B cell (primary cell): Measurements from ENCODE around the gene DGCR8. TPM values are rescaled to one million over a fixed set of nuclear protein-coding genes. Genes with fewer than 3 reads are reported as not detected.
A peak's percentile ranks its signal among the peaks of the same experiment; 100 is the strongest.

Experiments used
- ATAC-seq: fragments of 200-7000 bp; cut with Tn5 transposase; one replicate; pipeline ENCODE4 v1.10.0; 2021; ENCODE audit warnings: low read depth, mild to moderate bottlenecking, moderate number of reproducible peaks, moderate library complexity
- CTCF ChIA-PET: fragments of 350-600 bp; sonication (Branson Sonifier 250); formaldehyde crosslinking; loops from one replicate; lab custom pipeline; 2021; ENCODE audit warnings: antibody characterized with exemption, inconsistent platforms; lab: Charles Lee
- POLR2A ChIA-PET: fragments of 350-600 bp; sonication (Branson Sonifier 250); formaldehyde crosslinking; loops from one replicate; lab custom pipeline; 2021; ENCODE audit warnings: antibody characterized with exemption; lab: Charles Lee
- DNase-seq: peaks from one replicate; pipeline ENCODE4 v3.0.0; 2013
- H2AFZ ChIP-seq: 2 replicates; pipeline ENCODE4 v1.6.1; 2012; ENCODE audit warnings: mild to moderate bottlenecking, low read depth, low read length; ENCODE audit not compliant: insufficient read depth, poor library complexity, severe bottlenecking
- H3K27ac ChIP-seq, 2 donors: 1 replicate in 1 of 2; 2 replicates in 1 of 2; pipeline ENCODE4 v1.5.1; 2012 to 2013; ENCODE audit warnings: low read length in 2 of 2, mild to moderate bottlenecking in 2 of 2, moderate library complexity in 1 of 2
- H3K27me3 ChIP-seq, 4 experiments: fragments of 200-600 bp in 1 of 4; sonication (generic) in 1 of 4; replicated peaks in 1 of 4; 1 replicate in 2 of 4; 2 replicates in 2 of 4; pipeline versions ENCODE4 v1.6.1 to v1.7.0; 2013 to 2016; ENCODE audit warnings: low read length in 3 of 4, mild to moderate bottlenecking in 2 of 4, mixed read lengths in 1 of 4, moderate library complexity in 1 of 4; ENCODE audit not compliant: insufficient read depth in 4 of 4, control insufficient read depth in 3 of 4; ENCODE audit errors: control extremely low read depth in 1 of 4
- H3K36me3 ChIP-seq, 2 experiments: replicated peaks in 1 of 2; 1 replicate in 1 of 2; 2 replicates in 1 of 2; pipeline versions ENCODE4 v1.6.1 to v1.7.1; 2013; ENCODE audit warnings: low read length in 1 of 2; ENCODE audit not compliant: insufficient read depth in 2 of 2, control insufficient read depth in 1 of 2; ENCODE audit errors: control extremely low read depth in 1 of 2, extremely low read depth in 1 of 2
- H3K4me1 ChIP-seq, 2 donors: fragments of 200-600 bp in 1 of 2; sonication (generic) in 1 of 2; 1 replicate in 1 of 2; 2 replicates in 1 of 2; pipeline versions ENCODE4 v1.5.1 to v1.6.1; 2013 to 2017; ENCODE audit warnings: low read length in 2 of 2; ENCODE audit not compliant: control insufficient read depth in 2 of 2, insufficient read depth in 2 of 2
- H3K4me2 ChIP-seq: replicated peaks from 2 replicates; pipeline ENCODE3; 2012; ENCODE audit warnings: mild to moderate bottlenecking, low read depth, low read length; ENCODE audit not compliant: poor library complexity, severe bottlenecking
- H3K4me3 ChIP-seq, 5 experiments: fragments of 200-600 bp in 1 of 5; sonication (generic) in 1 of 5; 1 replicate in 3 of 5; 2 replicates in 2 of 5; pipeline versions ENCODE4 v1.5.1 to v1.7.0; 2011 to 2016; ENCODE audit warnings: low read length in 4 of 5, mild to moderate bottlenecking in 4 of 5, low read depth in 2 of 5, control low read depth in 1 of 5, moderate library complexity in 1 of 5; ENCODE audit not compliant: insufficient read depth in 1 of 5; ENCODE audit errors: control extremely low read depth in 1 of 5, extremely low read depth in 1 of 5
- H3K79me2 ChIP-seq: fragments of 200-600 bp; sonication (generic); one replicate; pipeline ENCODE4 v1.6.0; 2016; ENCODE audit warnings: low read length; ENCODE audit not compliant: control insufficient read depth, insufficient read depth
- H3K9ac ChIP-seq: fragments of 200-600 bp; sonication (generic); 2 replicates; pipeline ENCODE4 v1.6.1; 2017; ENCODE audit warnings: mild to moderate bottlenecking, low read length, moderate library complexity
- H3K9me3 ChIP-seq, 3 donors: one replicate each; pipeline versions ENCODE4 v1.6.1 to v1.7.1; 2013; ENCODE audit warnings: low read length in 2 of 3; ENCODE audit not compliant: control insufficient read depth in 2 of 3, insufficient read depth in 1 of 3; ENCODE audit errors: control extremely low read depth in 1 of 3
- H4K20me1 ChIP-seq: 2 replicates; pipeline ENCODE4 v1.6.0; 2012; ENCODE audit warnings: mild to moderate bottlenecking, low read length; ENCODE audit not compliant: insufficient read depth, control insufficient read depth, poor library complexity, severe bottlenecking
- H3K27ac Mint-ChIP-seq: one replicate; pipeline ENCODE4 v1.8.0; 2021; ENCODE audit warnings: mixed read lengths
- H3K27me3 Mint-ChIP-seq: one replicate; pipeline ENCODE4 v1.8.0; 2021; ENCODE audit warnings: mixed read lengths
- H3K4me1 Mint-ChIP-seq: one replicate; pipeline ENCODE4 v1.8.0; 2021; ENCODE audit warnings: mixed read lengths
- H3K4me3 Mint-ChIP-seq: one replicate; pipeline ENCODE4 v1.8.0; 2021; ENCODE audit warnings: mixed read lengths
- H3K9me3 Mint-ChIP-seq: one replicate; pipeline ENCODE4 v1.8.0; 2022; ENCODE audit warnings: mixed read lengths; ENCODE audit not compliant: insufficient read depth
- CTCF ChIP-seq: fragments of 200-600 bp; IDR thresholded peaks from one replicate; pipeline ENCODE4 v1.8.0; 2022; ENCODE audit warnings: antibody characterized with exemption, mild to moderate bottlenecking
- EZH2 ChIP-seq: IDR thresholded peaks from 2 replicates; pipeline ENCODE4 v1.6.1; 2012; ENCODE audit warnings: borderline replicate concordance, low read depth, mild to moderate bottlenecking, moderate library complexity, low read length; ENCODE audit not compliant: insufficient read depth, poor library complexity, severe bottlenecking
- WGBS: methylation state at CpG from one replicate; pipeline ENCODE4 v1.1.5; 2013; ENCODE audit warnings: missing lambda C conversion rate; ENCODE audit not compliant: insufficient coverage; 5-methylcytosine and 5-hydroxymethylcytosine counted together
- intact Hi-C: fragments of 100-400 bp; cut with micrococcal nuclease; formaldehyde crosslinking; loops from one replicate; pipeline ENCODE4 v1.10.0; 2022
- polyA plus RNA-seq: library from polyadenylated mRNA; depleted of rRNA; stranded (reverse); fragments of >200 nt; gene quantifications from 2 replicates; pipeline ENCODE4 v1.2.3, GENCODE V29; 2012
- total RNA-seq, 2 donors: library from RNA; stranded (reverse); fragments of 120-200 nt in 1 of 2; gene quantifications; 1 replicate in 1 of 2; 2 replicates in 1 of 2; pipeline versions ENCODE4 v1.2.3 to v1.2.4, GENCODE V29; 2013 to 2022

DGCR8 gene
- total and polyA plus RNA-seq, 2 donors (not counting 1 experiment from before 2014, with no cell fraction given): 19.6 to 43.2 TPM

- CTCF ChIA-PET: interaction anchor here (0.7 to 2.1 kb wide), 3 partner anchors 10 to 160 kb away, joined by 3 to 10 read pairs (median 5); no protein-coding TSS in a partner anchor
- H3K4me1 ChIP-seq: peaks cover 14 to 37% of the 10 kb centered on the region in 2 donors
- peak; percentile 86 for DNase-seq
These were observed 50.9 kb downstream of the DGCR8 start for GRCh38 chr22:20130731-20131596.

More at GRCh38 chr22:20130731-20131596, 50.9 kb downstream of the DGCR8 start:
- Mint-ChIP-seq H3K27ac (peak overlapping the region; percentile 80), H3K4me3 (peak overlapping the region; percentile 70), H3K9me3 (no peaks in the 10 kb centered on the region), H3K4me1 (peaks cover 24% of the 10 kb centered on the region), H3K27me3 (no peaks in the 10 kb centered on the region)
- H3K27ac ChIP-seq: peak overlapping the region; percentile 54 to 79
- H4K20me1 ChIP-seq: peaks cover 38% of the 10 kb centered on the region
- peak overlapping the region; percentile 79 for H2AFZ ChIP-seq
- no peak for TF ChIP-seq EZH2
- TF ChIP-seq CTCF: no peak
- peak overlapping the region; percentile 71 for H3K9ac ChIP-seq
- POLR2A ChIA-PET: interaction anchor here (1.0 kb wide), 1 partner anchor 14 kb away, joined by 3 read pairs; the partner anchor contains the start of gene TRMT2A
- intact Hi-C loops: loop anchor here (1.0 to 5.0 kb wide), 6 partner anchors 14 to 376 kb away; partner anchors contain the start of genes DGCR8, MED15 and TRMT2A
- peaks cover 0 to 7% of the 10 kb centered on the region in 2 experiments for H3K36me3 ChIP-seq
- no peaks in the 10 kb centered on the region for H3K9me3 ChIP-seq
- peaks cover 33% of the 10 kb centered on the region for H3K79me2 ChIP-seq
- H3K4me3 ChIP-seq: peak overlapping the region; percentile 6 to 97 (median 87)
- WGBS: 5% methylated on average over 69 of the region's 70 CpGs
- ATAC-seq: peak; percentile 85
- H3K27me3 ChIP-seq: no peaks in the 10 kb centered on the region
- peak overlapping the region; percentile 82 for H3K4me2 ChIP-seq
